ENCODE measurements around the gene KIR3DL2.

DNA sequence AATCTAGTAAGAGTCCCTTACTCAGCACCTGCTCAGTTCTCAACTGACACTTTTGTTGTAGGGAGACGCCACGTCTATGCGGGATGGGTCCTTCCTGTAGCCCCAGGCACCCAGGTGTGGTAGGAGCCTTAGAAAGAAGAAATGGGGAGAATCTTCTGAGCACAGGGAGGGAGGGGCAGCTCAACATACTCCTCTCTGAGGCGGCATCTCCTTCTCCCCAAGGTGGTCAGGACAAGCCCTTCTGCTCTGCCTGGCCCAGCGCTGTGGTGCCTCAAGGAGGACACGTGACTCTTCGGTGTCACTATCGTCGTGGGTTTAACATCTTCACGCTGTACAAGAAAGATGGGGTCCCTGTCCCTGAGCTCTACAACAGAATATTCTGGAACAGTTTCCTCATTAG lies 45.7 kb upstream of the KIR3DL2 start:
- TF ChIP-seq, protein P1, sequence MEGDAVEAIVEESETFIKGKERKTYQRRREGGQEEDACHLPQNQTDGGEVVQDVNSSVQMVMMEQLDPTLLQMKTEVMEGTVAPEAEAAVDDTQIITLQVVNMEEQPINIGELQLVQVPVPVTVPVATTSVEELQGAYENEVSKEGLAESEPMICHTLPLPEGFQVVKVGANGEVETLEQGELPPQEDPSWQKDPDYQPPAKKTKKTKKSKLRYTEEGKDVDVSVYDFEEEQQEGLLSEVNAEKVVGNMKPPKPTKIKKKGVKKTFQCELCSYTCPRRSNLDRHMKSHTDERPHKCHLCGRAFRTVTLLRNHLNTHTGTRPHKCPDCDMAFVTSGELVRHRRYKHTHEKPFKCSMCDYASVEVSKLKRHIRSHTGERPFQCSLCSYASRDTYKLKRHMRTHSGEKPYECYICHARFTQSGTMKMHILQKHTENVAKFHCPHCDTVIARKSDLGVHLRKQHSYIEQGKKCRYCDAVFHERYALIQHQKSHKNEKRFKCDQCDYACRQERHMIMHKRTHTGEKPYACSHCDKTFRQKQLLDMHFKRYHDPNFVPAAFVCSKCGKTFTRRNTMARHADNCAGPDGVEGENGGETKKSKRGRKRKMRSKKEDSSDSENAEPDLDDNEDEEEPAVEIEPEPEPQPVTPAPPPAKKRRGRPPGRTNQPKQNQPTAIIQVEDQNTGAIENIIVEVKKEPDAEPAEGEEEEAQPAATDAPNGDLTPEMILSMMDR (conservative IDR thresholded peaks at IDR 0.05; ENCODE audit: low read depth, low read length), result no peak
- no peak for TF ChIP-seq EZH2 (IDR thresholded peaks at IDR 0.05; ENCODE audit: borderline replicate concordance, low read depth, low read length, poor library complexity, severe bottlenecking)

Data from A673 (cell line).